ENCODE data around the gene MMP23B. TPM values are rescaled to one million over a fixed set of nuclear protein-coding genes. Genes with fewer than 3 reads are reported as not detected.

The MMP23B gene
- total RNA-seq, 4 donors from 2014 or later, result 2.1 to 3.9 (median 3.2) TPM

GRCh38 chr1:1617516-1617915 lies 14.5 kb upstream of the MMP23B start:
- 86 to 91% methylated on average over 11 of the region's 11 CpGs for WGBS, 2 donors
- TF ChIP-seq, protein P1, sequence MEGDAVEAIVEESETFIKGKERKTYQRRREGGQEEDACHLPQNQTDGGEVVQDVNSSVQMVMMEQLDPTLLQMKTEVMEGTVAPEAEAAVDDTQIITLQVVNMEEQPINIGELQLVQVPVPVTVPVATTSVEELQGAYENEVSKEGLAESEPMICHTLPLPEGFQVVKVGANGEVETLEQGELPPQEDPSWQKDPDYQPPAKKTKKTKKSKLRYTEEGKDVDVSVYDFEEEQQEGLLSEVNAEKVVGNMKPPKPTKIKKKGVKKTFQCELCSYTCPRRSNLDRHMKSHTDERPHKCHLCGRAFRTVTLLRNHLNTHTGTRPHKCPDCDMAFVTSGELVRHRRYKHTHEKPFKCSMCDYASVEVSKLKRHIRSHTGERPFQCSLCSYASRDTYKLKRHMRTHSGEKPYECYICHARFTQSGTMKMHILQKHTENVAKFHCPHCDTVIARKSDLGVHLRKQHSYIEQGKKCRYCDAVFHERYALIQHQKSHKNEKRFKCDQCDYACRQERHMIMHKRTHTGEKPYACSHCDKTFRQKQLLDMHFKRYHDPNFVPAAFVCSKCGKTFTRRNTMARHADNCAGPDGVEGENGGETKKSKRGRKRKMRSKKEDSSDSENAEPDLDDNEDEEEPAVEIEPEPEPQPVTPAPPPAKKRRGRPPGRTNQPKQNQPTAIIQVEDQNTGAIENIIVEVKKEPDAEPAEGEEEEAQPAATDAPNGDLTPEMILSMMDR (IDR thresholded peaks at IDR 0.05), result no peak
- TF ChIP-seq POLR2A (IDR thresholded peaks at IDR 0.05), result no peak
- no peak for DNase-seq (ENCODE audit: low spot score in 2 of 2)
- H3K4me3 ChIP-seq (ENCODE audit: low read depth, poor library complexity, severe bottlenecking), result no peak overlapping the region
- intact Hi-C loops (cut with DNase I; ENCODE audit: low total_unique reads), result no loop called here

- intact Hi-C loops (cut with DNase I; ENCODE audit: low total_unique reads), result no loop called here
- no peak for DNase-seq (ENCODE audit: low spot score in 2 of 2)
- 85 to 91% methylated on average over 5 to 6 of the region's 6 CpGs for WGBS, 2 donors
- no peak overlapping the region for H3K4me3 ChIP-seq (ENCODE audit: low read depth, poor library complexity, severe bottlenecking)
- TF ChIP-seq POLR2A (IDR thresholded peaks at IDR 0.05), result no peak
- TF ChIP-seq, protein P1 (IDR thresholded peaks at IDR 0.05), result no peak
These were observed 14.0 kb upstream of the MMP23B start for GRCh38 chr1:1617925-1618324.

DNA sequence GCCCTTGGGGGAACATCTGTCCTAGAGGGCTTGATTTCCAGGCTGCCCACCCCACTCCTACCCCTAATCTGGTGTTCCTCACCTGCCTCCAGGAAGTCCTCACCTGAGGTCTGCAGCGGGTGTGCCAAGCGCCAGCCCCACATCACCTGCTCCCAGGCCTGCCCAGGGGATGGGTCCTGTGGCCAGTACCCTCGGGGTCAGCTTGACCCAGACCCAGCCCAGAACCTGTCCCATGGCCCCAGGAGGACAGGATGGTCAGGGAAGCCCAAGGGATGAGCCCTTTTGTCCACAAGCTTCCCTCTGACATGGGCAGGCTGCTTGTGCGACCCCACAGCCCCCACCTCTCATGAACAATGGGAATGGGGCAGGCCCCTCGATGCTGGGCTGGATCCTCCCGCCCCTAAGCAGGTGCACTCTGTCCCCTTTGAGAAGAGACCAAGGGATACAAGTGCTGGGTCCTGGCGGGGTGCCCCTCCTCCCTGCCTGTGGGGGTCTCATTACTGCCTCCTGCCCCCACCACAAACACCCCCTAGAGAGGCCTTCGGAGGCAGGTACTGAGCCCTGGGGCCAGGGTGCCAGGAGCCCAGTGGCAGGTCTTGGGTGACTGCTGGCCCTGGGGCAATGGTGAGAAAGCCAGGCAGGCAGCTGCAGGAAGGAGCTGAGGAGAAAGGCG lies 13.4 kb upstream of the MMP23B start:
- no peak for DNase-seq (ENCODE audit: low spot score in 2 of 2)
- TF ChIP-seq POLR2A (IDR thresholded peaks at IDR 0.05), result no peak
- TF ChIP-seq, protein P1 (IDR thresholded peaks at IDR 0.05), result no peak
- H3K4me3 ChIP-seq (ENCODE audit: low read depth, poor library complexity, severe bottlenecking), result no peak overlapping the region
- intact Hi-C loops (cut with DNase I; ENCODE audit: low total_unique reads), result no loop called here
- WGBS, 2 donors, result 93 to 97% methylated on average over 7 of the region's 9 CpGs

- TF ChIP-seq, protein P1 (IDR thresholded peaks at IDR 0.05), result no peak
- no peak for TF ChIP-seq POLR2A (IDR thresholded peaks at IDR 0.05)
- no peak for DNase-seq (ENCODE audit: low spot score in 2 of 2)
- H3K4me3 ChIP-seq (ENCODE audit: low read depth, poor library complexity, severe bottlenecking), result no peak overlapping the region
- intact Hi-C loops (cut with DNase I; ENCODE audit: low total_unique reads), result no loop called here
- 82 to 95% methylated on average over 8 to 14 of the region's 14 CpGs for WGBS, 2 donors
These were observed 12.0 kb upstream of the MMP23B start for GRCh38 chr1:1619917-1620361.

DNA sequence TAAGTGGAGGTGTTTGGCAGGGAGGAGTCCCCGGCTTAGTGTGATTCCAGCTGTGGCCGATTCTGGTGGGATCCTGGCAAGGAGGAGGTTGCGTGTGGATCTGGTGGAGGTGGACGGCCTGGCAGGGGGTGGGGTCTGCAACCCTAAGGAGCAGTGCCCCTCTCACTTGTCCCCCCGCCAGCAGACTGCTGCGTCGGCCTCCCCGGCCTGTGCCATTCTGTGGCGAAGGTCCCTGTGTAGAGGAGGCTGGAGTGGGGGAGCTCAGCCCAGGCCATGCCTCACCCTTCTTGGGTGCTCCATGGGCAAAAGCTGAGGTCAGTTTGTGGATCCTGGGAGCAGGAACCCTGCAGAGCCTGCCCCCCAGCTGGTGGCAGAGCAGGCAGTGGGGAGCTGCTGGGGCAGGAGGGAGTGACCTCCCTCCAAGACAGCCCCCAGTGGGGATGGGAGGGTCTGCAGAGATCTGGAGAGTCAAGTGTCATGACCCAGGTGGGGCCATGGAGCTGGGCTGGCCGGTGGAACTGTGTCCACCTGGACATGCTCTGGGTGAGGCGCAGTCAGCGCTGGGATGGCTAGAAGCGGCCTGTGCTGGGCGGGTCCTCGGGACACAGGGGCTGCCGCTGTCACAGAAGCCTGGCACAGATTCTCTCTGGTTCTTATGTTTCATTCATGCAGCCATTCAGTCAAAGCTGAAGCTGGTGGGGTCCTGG lies 11.4 kb upstream of the MMP23B start:
- intact Hi-C loops (cut with DNase I; ENCODE audit: low total_unique reads), result no loop called here
- WGBS, 2 donors, result 84 to 86% methylated on average over 12 to 16 of the region's 16 CpGs
- no peak for TF ChIP-seq POLR2A (IDR thresholded peaks at IDR 0.05)
- TF ChIP-seq, protein P1 (IDR thresholded peaks at IDR 0.05), result no peak
- no peak overlapping the region for H3K4me3 ChIP-seq (ENCODE audit: low read depth, poor library complexity, severe bottlenecking)
- no peak for DNase-seq (ENCODE audit: low spot score in 2 of 2)

All from lower leg skin (tissue), 4 donors.